ENCODE results near the gene ESRRA.

DNA sequence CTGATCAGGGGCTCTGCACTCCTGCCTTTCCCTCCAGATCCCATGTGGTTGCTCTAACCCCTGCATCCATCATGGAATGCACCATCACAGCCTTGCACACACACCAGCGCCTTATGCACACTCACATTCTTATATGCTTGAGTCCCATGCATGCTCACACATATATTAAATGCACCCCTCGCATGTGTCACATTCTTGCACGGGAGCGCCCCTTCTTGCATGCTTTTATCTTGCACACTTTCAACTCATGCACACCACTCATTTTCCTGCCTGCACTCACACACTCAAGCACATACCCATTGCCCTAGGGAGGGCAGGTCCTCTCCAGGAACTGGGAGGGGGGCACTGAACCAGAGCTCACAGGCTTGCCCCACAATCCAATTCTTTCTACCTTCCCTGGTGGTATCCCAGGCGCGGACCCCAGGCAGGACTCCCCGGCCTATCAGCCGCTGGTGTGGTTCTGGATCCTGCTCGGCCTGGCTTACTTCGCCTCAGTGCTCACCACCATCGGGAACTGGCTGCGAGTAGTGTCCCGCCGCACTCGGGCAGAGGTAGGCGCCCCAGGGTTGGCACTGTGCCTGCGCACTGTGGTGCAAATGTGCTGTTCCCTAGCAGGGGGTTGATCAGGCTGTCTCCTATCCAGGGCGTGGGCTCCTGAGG is 7.5 kb upstream of the ESRRA start:
- TF ChIP-seq, protein P1, sequence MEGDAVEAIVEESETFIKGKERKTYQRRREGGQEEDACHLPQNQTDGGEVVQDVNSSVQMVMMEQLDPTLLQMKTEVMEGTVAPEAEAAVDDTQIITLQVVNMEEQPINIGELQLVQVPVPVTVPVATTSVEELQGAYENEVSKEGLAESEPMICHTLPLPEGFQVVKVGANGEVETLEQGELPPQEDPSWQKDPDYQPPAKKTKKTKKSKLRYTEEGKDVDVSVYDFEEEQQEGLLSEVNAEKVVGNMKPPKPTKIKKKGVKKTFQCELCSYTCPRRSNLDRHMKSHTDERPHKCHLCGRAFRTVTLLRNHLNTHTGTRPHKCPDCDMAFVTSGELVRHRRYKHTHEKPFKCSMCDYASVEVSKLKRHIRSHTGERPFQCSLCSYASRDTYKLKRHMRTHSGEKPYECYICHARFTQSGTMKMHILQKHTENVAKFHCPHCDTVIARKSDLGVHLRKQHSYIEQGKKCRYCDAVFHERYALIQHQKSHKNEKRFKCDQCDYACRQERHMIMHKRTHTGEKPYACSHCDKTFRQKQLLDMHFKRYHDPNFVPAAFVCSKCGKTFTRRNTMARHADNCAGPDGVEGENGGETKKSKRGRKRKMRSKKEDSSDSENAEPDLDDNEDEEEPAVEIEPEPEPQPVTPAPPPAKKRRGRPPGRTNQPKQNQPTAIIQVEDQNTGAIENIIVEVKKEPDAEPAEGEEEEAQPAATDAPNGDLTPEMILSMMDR (IDR thresholded peaks at IDR 0.05; ENCODE audit: poor library complexity, severe bottlenecking) = no peak
- TF ChIP-seq RAD21 (conservative IDR thresholded peaks at IDR 0.05) (no peak), EZH2 (IDR thresholded peaks at IDR 0.05; ENCODE audit: borderline replicate concordance, insufficient read depth, low read length, poor library complexity, severe bottlenecking) (peak; percentile 43), EP300 (conservative IDR thresholded peaks at IDR 0.05; ENCODE audit: poor library complexity, severe bottlenecking) (no peak), TAF1 (IDR thresholded peaks at IDR 0.05; ENCODE audit: low read depth) (no peak)
